Measurements from ENCODE around the gene AUTS2. TPM values are rescaled to one million over a fixed set of nuclear protein-coding genes. Genes with fewer than 3 reads are reported as not detected.

AUTS2 gene
- total and polyA plus RNA-seq, 10 of the 15 experiments (the other 5 are each of a cell fraction or from before 2014, with no cell fraction given), result 6.4 to 55.6 (median 21.6) TPM

- H3K4me3 ChIP-seq, result no peak overlapping the region
- DNase-seq (ENCODE audit: low read depth, low spot score), result no peak
- H3K27ac ChIP-seq (ENCODE audit: control insufficient read depth, insufficient read depth), result no peak overlapping the region
- H3K4me1 ChIP-seq (ENCODE audit: control insufficient read depth, insufficient read depth, low read length), result no peaks in the 10 kb centered on the region; the same call in 1 of the 2 replicates
- WGBS (ENCODE audit: insufficient coverage, insufficient replicate concordance, low lambda C conversion rate, missing lambda C conversion rate), result 65% methylated on average over 5 of the region's 5 CpGs
- no peak for ATAC-seq
- no peaks in the 10 kb centered on the region; a peak in 1 of 4 replicates for H3K36me3 ChIP-seq (ENCODE audit: control insufficient read depth in 2 of 2, insufficient read depth in 2 of 2, low read length in 1 of 2)
- ChIA-PET SMC1A (ENCODE audit: uncharacterized antibody, unreplicated experiment) (no interaction called here), CTCF (no interaction called here), RAD21 (ENCODE audit: unreplicated experiment) (no interaction called here), POLR2A (no interaction called here)
- H3K27me3 ChIP-seq (replicated peaks in 1 of 2; ENCODE audit: control insufficient read depth in 2 of 2, insufficient read depth in 2 of 2, low read length in 1 of 2), result no peaks in the 10 kb centered on the region
- in situ Hi-C loops (cut with MboI) (no loop called here), intact Hi-C loops (cut with micrococcal nuclease; ENCODE audit: unreplicated experiment) (no loop called here)
- no peaks in the 10 kb centered on the region for H4K20me1 ChIP-seq (ENCODE audit: control insufficient read depth, insufficient read depth)
- no peak for FAIRE-seq
- H3K9ac ChIP-seq (ENCODE audit: control insufficient read depth, insufficient read depth, low read length), result no peak overlapping the region
- H3K9me3 ChIP-seq (replicated peaks; ENCODE audit: control insufficient read depth, insufficient read depth, low read length), result no peaks in the 10 kb centered on the region
- no peaks in the 10 kb centered on the region for H3K79me2 ChIP-seq (ENCODE audit: control insufficient read depth, insufficient read depth, low read length)
- BruUV-seq (replicated peaks), result no TSS peak
- no peak overlapping the region for H2AFZ ChIP-seq (ENCODE audit: control insufficient read depth, low read depth, low read length)
- H3K4me2 ChIP-seq (ENCODE audit: control insufficient read depth, insufficient read depth), result no peak overlapping the region
- TF ChIP-seq ZBTB40 (IDR thresholded peaks at IDR 0.05; ENCODE audit: borderline replicate concordance) (no peak), ZNF207 (IDR thresholded peaks at IDR 0.05; ENCODE audit: borderline replicate concordance) (no peak), IRF4 (IDR thresholded peaks at IDR 0.05; ENCODE audit: low read depth, low read length) (no peak), E4F1 (IDR thresholded peaks at IDR 0.05; ENCODE audit: borderline replicate concordance, partially characterized antibody) (no peak), PRDM15 (CRISPR knock-in tag; IDR thresholded peaks at IDR 0.05) (no peak), BCLAF1 (IDR thresholded peaks at IDR 0.05) (no peak), EGR1 (IDR thresholded peaks at IDR 0.05; ENCODE audit: borderline replicate concordance in 1 of 2, low read depth in 2 of 2, low read length in 2 of 2) (no peak), EP300 (IDR thresholded peaks at IDR 0.05; ENCODE audit: borderline replicate concordance in 1 of 2, control insufficient read depth in 1 of 2, low read depth in 2 of 2, low read length in 2 of 2) (no peak), FOXM1 (IDR thresholded peaks at IDR 0.05; ENCODE audit: low read depth, low read length) (no peak), SPI1 (IDR thresholded peaks at IDR 0.05; ENCODE audit: borderline replicate concordance, insufficient read depth, low read depth, low read length) (no peak)
Measured at GRCh38 chr7:70405241-70405640, 807.0 kb downstream of the AUTS2 start.

All from GM12878 (cell line).